ENCODE data around the gene TRIM15.
"Not testable (repeated sequence)": the region's sequence is repeated elsewhere in the genome, so short reads cannot be mapped to it uniquely, and the experiment has no call there.

The TRIM15 gene

GRCh38 chr6:30163090-30163917 lies at the start of gene TRIM15:
Gene TRIM15, plus strand, starts transcription at chr6:30163546. Its CDS starts 139 bp downstream, at chr6:30163685.
- no peak for DNase-seq

- no peak for DNase-seq
Observed at GRCh38 chr6:30113841-30114240, 49.5 kb upstream of the TRIM15 start.

- DNase-seq, result no peak
Observed at GRCh38 chr6:30116724-30117123, 46.6 kb upstream of the TRIM15 start.

GRCh38 chr6:30118691-30119090 lies 44.7 kb upstream of the TRIM15 start:
- DNase-seq, result not testable (repeated sequence)

DNA sequence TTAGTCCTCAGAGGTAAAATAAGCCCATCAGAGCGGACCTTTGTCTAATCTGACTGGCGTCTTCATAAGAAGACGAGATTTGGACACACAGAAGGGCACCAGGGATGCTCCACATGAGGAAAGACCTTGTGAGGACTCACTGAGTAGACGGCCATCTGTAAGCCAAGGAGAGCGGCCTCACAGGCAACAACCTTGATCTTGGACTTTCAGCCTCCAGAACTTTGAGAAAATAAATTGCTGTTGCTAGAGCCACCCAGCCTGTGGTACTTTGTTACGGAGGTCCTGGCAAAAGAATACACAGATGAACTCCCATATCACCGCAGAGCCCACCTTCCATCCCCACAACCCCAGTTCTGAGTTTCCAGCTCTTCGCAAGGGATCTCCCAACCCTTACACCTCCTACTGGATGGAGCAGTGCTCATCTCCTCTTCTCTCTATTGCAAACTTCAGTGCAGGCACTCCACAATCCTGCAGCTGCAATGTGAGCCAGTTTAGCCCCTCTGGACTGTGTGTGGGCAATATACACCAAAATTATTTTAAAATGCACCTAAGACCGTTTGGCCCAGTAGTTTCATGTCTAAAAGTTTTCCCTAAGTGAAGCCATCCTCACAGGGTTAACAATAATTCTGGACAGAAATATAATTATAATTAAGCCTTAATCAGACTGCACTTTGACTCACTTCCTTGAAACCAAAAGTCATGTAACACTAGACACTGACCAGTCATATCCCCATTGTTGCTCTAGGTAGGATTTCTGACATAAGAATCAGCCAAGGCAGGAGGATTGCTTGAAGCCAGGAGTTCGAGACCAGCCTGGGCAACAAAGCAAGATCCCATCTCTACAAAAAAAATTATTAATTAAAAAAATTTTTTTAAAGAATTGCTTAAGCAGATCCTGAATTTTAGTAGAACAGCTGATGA lies 41.6 kb upstream of the TRIM15 start:
- no peak for DNase-seq

DNA sequence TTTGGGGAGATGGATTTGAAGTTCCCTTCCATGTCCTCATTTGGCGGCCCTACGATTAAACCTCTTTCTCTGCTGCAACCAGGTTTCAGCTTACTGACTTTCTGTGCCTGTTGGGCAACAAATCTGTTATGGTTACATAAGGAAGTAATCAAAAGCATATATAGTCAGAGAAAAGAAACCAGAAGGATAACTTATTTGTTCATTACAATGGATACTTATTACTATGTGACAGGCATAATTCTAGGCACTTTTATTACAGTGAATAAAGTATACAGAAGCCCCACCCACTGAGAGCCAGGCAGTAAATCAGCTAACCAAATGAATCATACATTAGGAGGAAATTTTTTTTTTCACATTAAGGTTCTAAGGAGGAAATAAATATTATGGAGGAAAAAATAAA lies 40.8 kb upstream of the TRIM15 start:
- DNase-seq, result no peak

DNA sequence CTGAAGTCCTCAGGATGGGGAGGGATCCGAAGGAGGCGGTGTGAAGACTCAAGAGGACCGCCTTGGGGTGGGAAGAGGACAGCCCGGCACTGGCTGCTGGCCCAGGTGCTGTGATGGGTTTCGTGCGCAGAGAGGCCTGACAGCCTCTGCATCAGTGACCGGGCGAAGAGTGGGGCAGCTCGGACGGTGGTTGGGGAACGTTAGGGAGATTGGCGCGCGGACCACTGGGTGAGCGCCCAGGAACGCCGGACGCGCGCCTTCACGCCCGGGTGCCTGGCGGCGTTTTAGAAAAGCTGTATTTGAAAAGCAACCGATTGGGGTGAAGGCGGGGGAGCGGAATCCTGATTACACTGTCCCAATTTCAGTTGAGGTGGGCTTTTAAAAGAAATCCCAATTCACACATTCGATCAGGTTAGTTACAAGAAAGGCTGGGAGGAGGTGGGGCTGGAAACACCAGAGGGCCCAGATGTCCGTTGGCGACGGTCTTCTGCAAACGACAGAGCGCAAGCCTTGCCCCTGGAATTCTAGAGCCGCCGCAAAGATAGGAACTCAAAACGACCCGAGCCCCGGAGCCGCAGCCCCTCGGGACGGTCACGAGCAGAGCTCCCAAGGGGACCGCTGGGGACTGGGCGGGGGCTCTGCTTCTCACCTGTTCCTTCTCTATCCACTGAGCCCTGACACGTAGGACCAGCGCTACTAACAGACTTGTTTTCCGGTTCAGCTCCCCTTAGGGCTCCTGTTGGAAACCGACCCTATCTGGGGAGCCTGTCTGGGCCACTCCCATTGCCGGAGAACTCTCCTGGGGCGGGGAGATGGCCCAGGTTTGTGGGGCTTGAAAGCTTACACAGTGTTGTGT lies 35.9 kb upstream of the TRIM15 start:
- DNase-seq, result no peak

GRCh38 chr6:30129265-30130178 lies 33.8 kb upstream of the TRIM15 start:
- no peak for DNase-seq

GRCh38 chr6:30130179-30130679 lies 33.1 kb upstream of the TRIM15 start:
- no peak for DNase-seq

- DNase-seq, result peak; percentile 33
Observed at GRCh38 chr6:30130887-30131862, 32.2 kb upstream of the TRIM15 start.

GRCh38 chr6:30131947-30132497 lies 31.3 kb upstream of the TRIM15 start:
- no peak for DNase-seq

DNA sequence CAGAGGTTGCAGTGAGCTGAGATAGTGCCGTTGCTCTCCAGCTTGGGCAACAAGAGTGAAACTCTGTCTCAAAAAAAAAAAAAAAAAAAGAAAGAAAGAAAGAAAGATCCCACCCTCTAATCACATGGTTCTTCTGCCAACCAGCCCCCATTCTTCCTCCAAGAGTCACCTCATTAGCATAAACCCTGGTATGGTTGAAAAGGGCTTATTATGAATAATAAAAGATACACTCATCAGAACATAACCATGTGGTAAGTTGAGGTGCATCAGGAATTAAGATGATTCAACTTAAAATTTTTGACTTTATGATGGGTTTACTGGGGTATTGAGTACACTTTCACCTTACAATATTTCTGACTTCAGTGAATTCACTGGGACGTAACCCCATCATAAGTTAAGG lies 28.2 kb upstream of the TRIM15 start:
- DNase-seq, result no peak

GRCh38 chr6:30135757-30136156 lies 27.6 kb upstream of the TRIM15 start, which contains the start of gene TRIM40:
Gene TRIM40, plus strand, starts transcription at chr6:30136140. Its CDS starts 897 bp downstream, at chr6:30137037.
- no peak for DNase-seq

GRCh38 chr6:30136570-30137286 lies 26.6 kb upstream of the TRIM15 start:
- DNase-seq, result no peak

- not testable (repeated sequence) for DNase-seq
Observed at GRCh38 chr6:30140240-30140639, 23.1 kb upstream of the TRIM15 start.

- no peak for DNase-seq
Observed at GRCh38 chr6:30142665-30143064, 20.7 kb upstream of the TRIM15 start.

DNA sequence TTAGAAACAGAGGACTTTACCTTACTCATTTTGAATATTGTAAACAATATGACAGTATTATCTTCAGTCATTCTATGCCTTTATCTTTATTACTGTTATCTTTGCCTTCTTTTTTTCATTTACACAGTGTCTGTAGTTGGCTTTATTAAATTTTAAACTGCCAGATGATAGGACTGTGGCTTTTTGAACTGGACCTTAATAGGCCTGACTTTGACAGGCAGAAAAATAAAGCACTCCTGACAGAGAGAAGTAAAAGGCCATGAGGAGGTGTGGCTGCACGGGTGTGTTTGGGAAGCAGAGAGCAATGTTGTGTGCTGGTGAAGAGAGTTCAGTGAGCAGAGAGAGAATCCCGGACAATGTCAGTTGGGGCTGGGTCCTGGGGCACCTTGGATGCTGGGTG lies 19.6 kb upstream of the TRIM15 start:
- no peak for DNase-seq

GRCh38 chr6:30144811-30145210 lies 18.5 kb upstream of the TRIM15 start:
- DNase-seq, result no peak

GRCh38 chr6:30145818-30146217 lies 17.5 kb upstream of the TRIM15 start:
- no peak for DNase-seq
